OCI-LY7 (cell line): ENCODE measurements around the gene FAM72A.
A peak's percentile ranks its signal among the peaks of the same experiment; 100 is the strongest.
"Not testable (repeated sequence)": the region's sequence is repeated elsewhere in the genome, so short reads cannot be mapped to it uniquely, and the experiment has no call there.

Experiments used
- EZH2phosphoT487 ChIP-seq: fragments of 200-600 bp; sonication (generic); IDR thresholded peaks from 2 replicates; pipeline ENCODE4 v1.6.1; 2018; ENCODE audit warnings: low read depth, borderline replicate concordance, mild to moderate bottlenecking, mixed run types, antibody characterized with exemption, low read length, moderate library complexity, mixed read lengths
- TF ChIP-seq, protein P1 (sequence below): fragments of 200-600 bp; sonication (generic); conservative IDR thresholded peaks from 2 replicates; pipeline ENCODE4 v1.5.1; 2014; ENCODE audit warnings: mild to moderate bottlenecking, antibody characterized with exemption, low read length, moderate library complexity, mixed read lengths

DNA sequence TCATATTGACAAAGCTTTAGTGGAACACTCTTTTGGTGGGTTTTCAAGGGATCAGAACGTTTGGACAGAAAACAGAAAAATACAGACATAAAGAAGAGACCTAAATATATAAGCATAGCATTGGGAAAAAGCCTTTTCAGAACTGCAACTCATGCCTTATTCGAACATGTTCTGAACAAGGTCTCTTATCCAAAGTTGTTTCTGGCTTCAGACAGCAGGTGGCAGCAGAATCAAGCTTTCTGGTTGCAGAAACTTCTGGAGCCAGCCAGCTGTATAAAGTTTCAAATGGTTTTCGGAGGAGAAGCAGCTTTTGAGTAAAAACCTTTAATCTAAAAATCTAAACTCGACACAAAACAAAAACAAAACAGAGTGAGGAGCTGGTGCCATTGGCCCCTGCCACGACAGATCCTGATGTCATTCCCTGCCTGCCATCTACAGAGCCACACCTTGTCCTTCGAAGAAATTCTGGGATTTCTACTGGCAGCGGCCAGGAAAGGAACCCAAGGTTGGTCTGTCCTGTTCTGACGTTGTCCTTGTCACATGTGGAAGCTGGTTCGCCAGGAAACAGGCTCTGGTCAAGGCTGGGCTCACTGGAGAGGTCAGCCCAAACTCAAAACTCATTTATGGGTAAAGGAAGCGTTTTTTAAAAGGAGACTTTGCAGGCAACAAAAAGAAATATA, 35.1 kb downstream of the FAM72A start:
- TF ChIP-seq, protein P1, sequence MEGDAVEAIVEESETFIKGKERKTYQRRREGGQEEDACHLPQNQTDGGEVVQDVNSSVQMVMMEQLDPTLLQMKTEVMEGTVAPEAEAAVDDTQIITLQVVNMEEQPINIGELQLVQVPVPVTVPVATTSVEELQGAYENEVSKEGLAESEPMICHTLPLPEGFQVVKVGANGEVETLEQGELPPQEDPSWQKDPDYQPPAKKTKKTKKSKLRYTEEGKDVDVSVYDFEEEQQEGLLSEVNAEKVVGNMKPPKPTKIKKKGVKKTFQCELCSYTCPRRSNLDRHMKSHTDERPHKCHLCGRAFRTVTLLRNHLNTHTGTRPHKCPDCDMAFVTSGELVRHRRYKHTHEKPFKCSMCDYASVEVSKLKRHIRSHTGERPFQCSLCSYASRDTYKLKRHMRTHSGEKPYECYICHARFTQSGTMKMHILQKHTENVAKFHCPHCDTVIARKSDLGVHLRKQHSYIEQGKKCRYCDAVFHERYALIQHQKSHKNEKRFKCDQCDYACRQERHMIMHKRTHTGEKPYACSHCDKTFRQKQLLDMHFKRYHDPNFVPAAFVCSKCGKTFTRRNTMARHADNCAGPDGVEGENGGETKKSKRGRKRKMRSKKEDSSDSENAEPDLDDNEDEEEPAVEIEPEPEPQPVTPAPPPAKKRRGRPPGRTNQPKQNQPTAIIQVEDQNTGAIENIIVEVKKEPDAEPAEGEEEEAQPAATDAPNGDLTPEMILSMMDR: 0 out of 2 replicates have a peak, but pooled peaks have one; percentile 19
- not testable (repeated sequence) for TF ChIP-seq EZH2phosphoT487
